H1 (cell line): ENCODE data around the gene ACADVL. TPM values are rescaled to one million over a fixed set of nuclear protein-coding genes. Genes with fewer than 3 reads are reported as not detected.

Experiments used
- CTCF ChIA-PET: fragments of 300-600 bp; sonication (Branson Sonifier 250); formaldehyde crosslinking; loops from one replicate; lab custom pipeline; 2021; ENCODE audit not compliant: partially characterized antibody; lab: Charles Lee
- POLR2A ChIA-PET: fragments of 300-600 bp; sonication (Branson Sonifier 250); formaldehyde crosslinking; loops from one replicate; lab custom pipeline; 2021; ENCODE audit warnings: inconsistent platforms; ENCODE audit not compliant: partially characterized antibody; lab: Charles Lee
- DNase-seq, 2 experiments: peaks; one replicate each; pipeline versions ENCODE4 v3.0.0 to v3.0.0-alpha.2; 2010 to 2022; ENCODE audit warnings: low spot score in 2 of 2, low read depth in 1 of 2, mixed read lengths in 1 of 2
- FAIRE-seq: peaks from 2 replicates; lab custom pipeline; 2011; peaks lifted over from hg19 to GRCh38; lab: Jason Lieb, UNC
- H2AFZ ChIP-seq: 2 replicates; pipeline ENCODE4 v1.8.1; 2012; ENCODE audit warnings: low read length, inconsistent platforms
- H2AK5ac ChIP-seq: 2 replicates; pipeline ENCODE4 v1.6.1; 2013; ENCODE audit warnings: low read depth, low read length
- H2BK120ac ChIP-seq: replicated peaks from 2 replicates; pipeline ENCODE3; 2013; ENCODE audit warnings: low read depth, low read length, inconsistent platforms
- H2BK12ac ChIP-seq: 2 replicates; pipeline ENCODE4 v1.6.1; 2013; ENCODE audit warnings: low read depth, low read length
- H2BK15ac ChIP-seq: 2 replicates; pipeline ENCODE4 v1.6.1; 2013; ENCODE audit warnings: low read length
- H2BK20ac ChIP-seq: 2 replicates; pipeline ENCODE4 v1.6.1; 2013; ENCODE audit warnings: low read length
- H2BK5ac ChIP-seq: 2 replicates; pipeline ENCODE4 v1.6.1; 2013; ENCODE audit warnings: low read depth, low read length
- H3K14ac ChIP-seq: 2 replicates; pipeline ENCODE4 v1.6.1; 2013; ENCODE audit warnings: inconsistent platforms; ENCODE audit not compliant: insufficient read length
- H3K18ac ChIP-seq: 2 replicates; pipeline ENCODE4 v1.6.1; 2013; ENCODE audit warnings: low read length; ENCODE audit errors: extremely low read depth
- H3K23ac ChIP-seq: 2 replicates; pipeline ENCODE4 v1.6.1; 2013; ENCODE audit warnings: inconsistent platforms; ENCODE audit not compliant: insufficient read length
- H3K23me2 ChIP-seq: 2 replicates; pipeline ENCODE4 v1.6.1; 2013; ENCODE audit warnings: low read depth, low read length
- H3K27ac ChIP-seq: 2 replicates; pipeline ENCODE4 v1.6.1; 2011; ENCODE audit warnings: low read depth, low read length, inconsistent platforms
- H3K27me3 ChIP-seq, 4 experiments: replicated peaks in 1 of 4; 1 replicate in 1 of 4; 2 replicates in 3 of 4; pipeline versions ENCODE4 v1.6.1 to v1.8.1; 2011 to 2013; ENCODE audit warnings: low read length in 3 of 4, mild to moderate bottlenecking in 3 of 4, inconsistent platforms in 2 of 4, mixed read lengths in 2 of 4, moderate library complexity in 1 of 4; ENCODE audit not compliant: control insufficient read depth in 3 of 4, insufficient read depth in 3 of 4; ENCODE audit errors: extremely low read depth in 1 of 4
- H3K36me3 ChIP-seq, 4 experiments: 2 replicates each; pipeline versions ENCODE4 v1.6.1 to v1.8.1; 2011 to 2013; ENCODE audit warnings: mild to moderate bottlenecking in 4 of 4, low read length in 3 of 4, moderate library complexity in 2 of 4, control low read depth in 1 of 4, inconsistent platforms in 1 of 4; ENCODE audit not compliant: insufficient read depth in 4 of 4, control insufficient read depth in 2 of 4
- H3K4ac ChIP-seq: replicated peaks from 2 replicates; pipeline ENCODE3; 2013; ENCODE audit warnings: low read length, low read depth, mixed read lengths, inconsistent platforms; ENCODE audit not compliant: insufficient read length
- H3K4me1 ChIP-seq, 4 experiments: replicated peaks in 1 of 4; 1 replicate in 1 of 4; 2 replicates in 3 of 4; pipeline versions ENCODE4 v1.6.1 to v1.8.1; 2011 to 2013; ENCODE audit warnings: low read length in 3 of 4, inconsistent platforms in 2 of 4, mixed read lengths in 1 of 4; ENCODE audit not compliant: insufficient read depth in 4 of 4, control insufficient read depth in 3 of 4
- H3K4me2 ChIP-seq, 2 experiments: 2 replicates each; pipeline versions ENCODE4 v1.6.1 to v1.8.1; 2011 to 2013; ENCODE audit warnings: low read depth in 2 of 2, low read length in 2 of 2, control low read depth in 1 of 2, inconsistent platforms in 1 of 2, mild to moderate bottlenecking in 1 of 2; ENCODE audit not compliant: insufficient read depth in 1 of 2
- H3K4me3 ChIP-seq, 4 experiments: fragments of 200-600, 300-600 bp in 1 of 4; sonication (generic), shearing (Covaris generic), sonication (Bioruptor Twin) in 1 of 4; 2 replicates each; pipeline versions ENCODE4 v1.5.1 to v1.8.1; 2011 to 2016; ENCODE audit warnings: low read length in 4 of 4, low read depth in 3 of 4, control low read depth in 2 of 4, inconsistent platforms in 2 of 4, mild to moderate bottlenecking in 2 of 4, mixed read lengths in 1 of 4, moderate library complexity in 1 of 4; ENCODE audit not compliant: insufficient read depth in 2 of 4; ENCODE audit errors: extremely low read depth in 1 of 4
- H3K56ac ChIP-seq: replicated peaks from 2 replicates; pipeline ENCODE3; 2013; ENCODE audit warnings: low read depth, mild to moderate bottlenecking, mixed read lengths, low read length, inconsistent platforms; ENCODE audit not compliant: insufficient read length
- H3K79me1 ChIP-seq: 2 replicates; pipeline ENCODE4 v1.6.1; 2013; ENCODE audit warnings: low read depth, low read length, control low read depth
- H3K79me2 ChIP-seq, 2 experiments: 2 replicates each; pipeline versions ENCODE4 v1.6.1 to v1.8.1; 2012 to 2013; ENCODE audit warnings: low read length in 2 of 2, mild to moderate bottlenecking in 2 of 2, inconsistent platforms in 1 of 2; ENCODE audit not compliant: insufficient read depth in 2 of 2, control insufficient read depth in 1 of 2
- H3K9ac ChIP-seq, 4 experiments: replicated peaks in 1 of 4; 1 replicate in 1 of 4; 2 replicates in 3 of 4; pipeline versions ENCODE4 v1.6.1 to v1.8.1; 2011 to 2013; ENCODE audit warnings: low read depth in 3 of 4, low read length in 3 of 4, control low read depth in 2 of 4, mild to moderate bottlenecking in 2 of 4, moderate library complexity in 2 of 4, inconsistent platforms in 1 of 4; ENCODE audit errors: extremely low read depth in 1 of 4
- H3K9me3 ChIP-seq, 2 experiments: 2 replicates each; pipeline versions ENCODE4 v1.6.1 to v1.8.1; 2012 to 2013; ENCODE audit warnings: mild to moderate bottlenecking in 2 of 2, moderate library complexity in 2 of 2, control low read depth in 1 of 2, inconsistent platforms in 1 of 2, low read depth in 1 of 2, low read length in 1 of 2, mixed read lengths in 1 of 2; ENCODE audit not compliant: insufficient read depth in 2 of 2
- H4K20me1 ChIP-seq, 2 experiments: replicated peaks in 1 of 2; 2 replicates each; pipeline versions ENCODE3 to v1.8.1; 2011 to 2013; ENCODE audit warnings: inconsistent platforms in 2 of 2, low read length in 2 of 2, mild to moderate bottlenecking in 1 of 2; ENCODE audit not compliant: insufficient read depth in 2 of 2, control insufficient read depth in 1 of 2
- H4K5ac ChIP-seq: 2 replicates; pipeline ENCODE4 v1.6.1; 2013; ENCODE audit warnings: low read length, low read depth, mixed read lengths, inconsistent platforms; ENCODE audit not compliant: insufficient read length
- H4K8ac ChIP-seq: 2 replicates; pipeline ENCODE4 v1.8.0; 2013; ENCODE audit warnings: mild to moderate bottlenecking, moderate library complexity, low read length, inconsistent platforms; ENCODE audit not compliant: insufficient read depth; ENCODE audit errors: extremely low read depth
- H4K91ac ChIP-seq: replicated peaks from 2 replicates; pipeline ENCODE3; 2013; ENCODE audit warnings: low read length, mixed read lengths, inconsistent platforms; ENCODE audit not compliant: insufficient read length
- CREB1 ChIP-seq: IDR thresholded peaks from 2 replicates; pipeline ENCODE4 v1.6.1; 2012; ENCODE audit warnings: inconsistent platforms
- NANOG ChIP-seq: IDR thresholded peaks from 2 replicates; pipeline ENCODE4 v1.6.1; 2011; ENCODE audit warnings: low read length, low read depth, mild to moderate bottlenecking, inconsistent platforms; ENCODE audit not compliant: insufficient read depth, poor library complexity, severe bottlenecking
- RAD21 ChIP-seq, 2 experiments: IDR thresholded peaks in 1 of 2; conservative IDR thresholded peaks in 1 of 2; 2 replicates each; pipeline ENCODE4 v1.6.1; 2011; ENCODE audit warnings: low read depth in 2 of 2, low read length in 2 of 2, improper control_type of control experiment in 1 of 2, inconsistent platforms in 1 of 2, mild to moderate bottlenecking in 1 of 2, moderate library complexity in 1 of 2
- SP2 ChIP-seq: IDR thresholded peaks from 2 replicates; pipeline ENCODE4 v1.6.1; 2012; ENCODE audit warnings: mild to moderate bottlenecking, low read length, inconsistent platforms
- SRF ChIP-seq: IDR thresholded peaks from 2 replicates; pipeline ENCODE4 v1.6.1; 2011; ENCODE audit warnings: mild to moderate bottlenecking, low read depth, low read length, moderate library complexity
- SUZ12 ChIP-seq: fragments of 200-600 bp; sonication (generic); IDR thresholded peaks from 2 replicates; pipeline ENCODE4 v1.6.1; 2012; ENCODE audit warnings: mild to moderate bottlenecking, inconsistent platforms, low read length, moderate library complexity, mixed read lengths
- WGBS, 2 experiments: shearing (Covaris generic) in 1 of 2; methylation state at CpG; one replicate each; pipeline versions ENCODE4 v1.1.6 to v1.1.7; 2013 to 2015; ENCODE audit warnings: low lambda C conversion rate in 2 of 2, mixed read lengths in 2 of 2, inconsistent platforms in 1 of 2, low coverage in 1 of 2, missing lambda C conversion rate in 1 of 2; ENCODE audit not compliant: insufficient replicate concordance in 2 of 2, insufficient coverage in 1 of 2, insufficient read length in 1 of 2; ENCODE audit errors: extremely low coverage in 1 of 2, missing lambda C conversion rate in 1 of 2; 5-methylcytosine and 5-hydroxymethylcytosine counted together
- polyA plus RNA-seq, 7 experiments: library from polyadenylated mRNA; depleted of rRNA in 3 of 7; stranded (reverse) in 5 of 7; unstranded in 2 of 7; fragments of >200 nt in 5 of 7; fragments of 200-250 nt in 2 of 7; gene quantifications; 1 replicate in 5 of 7; 2 replicates in 1 of 7; 4 replicates in 1 of 7; pipeline versions ENCODE4 v1.2.1 to v1.2.3, GENCODE V29; 2011 to 2013; ENCODE audit warnings: missing spikeins in 2 of 7, mixed read lengths in 2 of 7
- total RNA-seq: library from RNA; stranded (reverse); fragmentation: NEBNext Ultra II Directional; extraction: Animal tissue kit (Norgen Biotek cat#: 25700); gene quantifications from 2 replicates; pipeline ENCODE4 v1.2.1, GENCODE V29; 2021
- TF ChIP-seq, protein P1 (sequence below): IDR thresholded peaks from 2 replicates; pipeline ENCODE4 v1.6.1; 2012; ENCODE audit warnings: low read length, inconsistent platforms

Gene ACADVL
- total and polyA plus RNA-seq, 2 of the 8 experiments (the other 6 are each of a cell fraction or from before 2014, with no cell fraction given), result 181 to 231 TPM

DNA sequence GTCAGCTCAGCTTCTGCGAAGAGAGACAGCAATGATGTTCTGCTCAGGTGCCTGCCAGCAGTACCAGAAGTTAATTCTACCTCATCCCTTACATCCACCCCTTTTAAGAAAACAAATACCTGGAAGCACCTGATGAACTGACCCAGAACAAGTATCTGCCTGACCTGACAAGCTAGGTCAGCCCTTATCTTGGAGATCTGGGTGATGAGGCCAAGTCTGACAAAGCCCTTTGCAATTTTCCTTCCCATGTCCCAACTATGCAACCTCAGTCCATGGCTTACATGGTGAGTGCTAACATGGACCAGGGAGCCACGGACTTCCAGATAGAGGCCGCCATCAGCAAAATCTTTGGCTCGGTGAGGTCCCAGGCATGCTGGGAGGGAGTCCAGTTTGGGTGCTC is 3.6 kb downstream of the ACADVL start:
- Histone ChIP-seq H3K79me2 (no peaks in the 10 kb centered on the region), H3K36me3 (peaks cover 24 to 61% (median 50%) of the 10 kb centered on the region in 4 experiments), H4K5ac (no peak overlapping the region), H2BK120ac (no peak overlapping the region), H3K9me3 (no peaks in the 10 kb centered on the region), H2BK20ac (no peak overlapping the region), H3K23me2 (peaks cover 5% of the 10 kb centered on the region; the same call in 1 of the 2 replicates), H2BK5ac (no peak overlapping the region), H3K4me3 (no peak overlapping the region), H3K23ac (no peak overlapping the region), H2AK5ac (no peak overlapping the region), H3K18ac (no peak overlapping the region), H2BK12ac (no peak overlapping the region), H3K14ac (no peak overlapping the region), H3K27me3 (no peaks in the 10 kb centered on the region), H3K56ac (no peak overlapping the region), H3K4me2 (no peak overlapping the region), H3K79me1 (no peaks in the 10 kb centered on the region), H3K9ac (no peak overlapping the region), H3K4me1 (peaks cover 0 to 12% (median 7%) of the 10 kb centered on the region in 4 experiments; a peak in 5 of 7 replicates), H2BK15ac (no peak overlapping the region), H3K4ac (no peak overlapping the region), H3K27ac (no peak overlapping the region), H4K8ac (no peak overlapping the region), H2AFZ (no peak overlapping the region), H4K91ac (no peak overlapping the region), H4K20me1 (peaks cover 14 to 34% of the 10 kb centered on the region in 2 experiments)
- FAIRE-seq, result no peak
- ChIA-PET CTCF (interaction anchor here (1.1 to 1.6 kb wide), 3 partner anchors 11 to 85 kb away, joined by 3 to 4 read pairs (median 3); partner anchors contain the start of gene DVL2), POLR2A (interaction anchor here (0.9 to 10.7 kb wide), 5 partner anchors 10 to 90 kb away, joined by 3 to 386 read pairs (median 15); partner anchors contain the start of genes CTDNEP1, DVL2, ELP5 and GABARAP)
- DNase-seq, result no peak
- 88% methylated on average over 4 of the region's 4 CpGs; no CpG with 5 or more reads in 1 of the 2 experiments for WGBS, 2 experiments
- TF ChIP-seq NANOG (no peak), CREB1 (no peak), SP2 (no peak), RAD21 (IDR thresholded peaks at IDR 0.05 in 1 of 2, conservative IDR thresholded peaks at IDR 0.05 in 1 of 2; ENCODE audit: low read depth in 2 of 2, low read length in 2 of 2) (no peak), SUZ12 (no peak), SRF (no peak)
- TF ChIP-seq, protein P1, sequence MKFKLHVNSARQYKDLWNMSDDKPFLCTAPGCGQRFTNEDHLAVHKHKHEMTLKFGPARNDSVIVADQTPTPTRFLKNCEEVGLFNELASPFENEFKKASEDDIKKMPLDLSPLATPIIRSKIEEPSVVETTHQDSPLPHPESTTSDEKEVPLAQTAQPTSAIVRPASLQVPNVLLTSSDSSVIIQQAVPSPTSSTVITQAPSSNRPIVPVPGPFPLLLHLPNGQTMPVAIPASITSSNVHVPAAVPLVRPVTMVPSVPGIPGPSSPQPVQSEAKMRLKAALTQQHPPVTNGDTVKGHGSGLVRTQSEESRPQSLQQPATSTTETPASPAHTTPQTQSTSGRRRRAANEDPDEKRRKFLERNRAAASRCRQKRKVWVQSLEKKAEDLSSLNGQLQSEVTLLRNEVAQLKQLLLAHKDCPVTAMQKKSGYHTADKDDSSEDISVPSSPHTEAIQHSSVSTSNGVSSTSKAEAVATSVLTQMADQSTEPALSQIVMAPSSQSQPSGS, result no peak
